HL-60 (cell line): ENCODE results near the gene COG2.

ENCODE experiments used
- CTCF ChIP-seq: IDR thresholded peaks from one replicate; pipeline ENCODE4 v1.5.1; 2011; ENCODE audit warnings: low read length, control low read depth, inconsistent platforms; ENCODE audit not compliant: insufficient read depth
- POLR2AphosphoS5 ChIP-seq: IDR thresholded peaks from 2 replicates; pipeline ENCODE4 v1.6.1; 2012; ENCODE audit warnings: low read depth
- REST ChIP-seq: IDR thresholded peaks from 2 replicates; pipeline ENCODE4 v1.6.1; 2012; ENCODE audit warnings: low read depth; ENCODE audit not compliant: insufficient replicate concordance

GRCh38 chr1:230610589-230610988, 31.7 kb upstream of the COG2 start:
- TF ChIP-seq CTCF (no peak), REST (no peak), POLR2AphosphoS5 (no peak)
